Upper lobe of right lung (tissue), 1 donor: ENCODE measurements around the gene CLEC3B. TPM values are rescaled to one million over a fixed set of nuclear protein-coding genes. Genes with fewer than 3 reads are reported as not detected.

ENCODE experiments used
- ATAC-seq: fragments of 200-7000 bp; cut with Tn5 transposase; one replicate; pipeline ENCODE4 v1.9.1; 2020; ENCODE audit warnings: mild to moderate bottlenecking, moderate library complexity
- DNase-seq: peaks from one replicate; pipeline ENCODE4 v3.0.0-alpha.2; 2020
- H3K27ac ChIP-seq: fragments of 200-600 bp; one replicate; pipeline ENCODE4 v1.8.0; 2022
- H3K27me3 ChIP-seq: fragments of 200-600 bp; one replicate; pipeline ENCODE4 v1.8.0; 2022; ENCODE audit warnings: mild to moderate bottlenecking
- H3K36me3 ChIP-seq: fragments of 200-600 bp; one replicate; pipeline ENCODE4 v1.8.0; 2022
- H3K4me1 ChIP-seq: fragments of 200-600 bp; one replicate; pipeline ENCODE4 v1.8.0; 2022
- H3K4me3 ChIP-seq: fragments of 200-600 bp; one replicate; pipeline ENCODE4 v1.8.0; 2022; ENCODE audit warnings: mild to moderate bottlenecking
- H3K9me3 ChIP-seq: fragments of 200-600 bp; one replicate; pipeline ENCODE4 v1.8.0; 2022
- CTCF ChIP-seq: fragments of 200-600 bp; IDR thresholded peaks from one replicate; pipeline ENCODE4 v1.8.0; 2022; ENCODE audit warnings: antibody characterized with exemption
- intact Hi-C: fragments of 100-400 bp; cut with DNase I; formaldehyde crosslinking; loops from one replicate; pipeline ENCODE4 v1.11.0; 2022
- total RNA-seq: library from RNA; stranded (reverse); fragmentation: NEBNext Ultra II Directional; extraction: Animal tissue kit (Norgen Biotek cat#: 25700); gene quantifications from one replicate; pipeline ENCODE4 v1.2.1, GENCODE V29; 2021
- donor health status: DM: no; HTN: yes; CAD: no; lungs with severe emphysema.

The CLEC3B gene
- total RNA-seq, 1 donor from 2014 or later: 265 TPM

- peaks cover 20% of the 10 kb centered on the region for H3K4me1 ChIP-seq
- no peak for TF ChIP-seq CTCF
- H3K4me3 ChIP-seq: no peak overlapping the region
- ATAC-seq (peak; percentile 41), DNase-seq (no peak)
- no peaks in the 10 kb centered on the region for H3K36me3 ChIP-seq
- intact Hi-C loops: no loop called here
- no peaks in the 10 kb centered on the region for H3K9me3 ChIP-seq
- peak overlapping the region; percentile 12 for H3K27ac ChIP-seq
- no peaks in the 10 kb centered on the region for H3K27me3 ChIP-seq
Observed at GRCh38 chr3:45055032-45055410, 28.9 kb downstream of the CLEC3B start.

DNA sequence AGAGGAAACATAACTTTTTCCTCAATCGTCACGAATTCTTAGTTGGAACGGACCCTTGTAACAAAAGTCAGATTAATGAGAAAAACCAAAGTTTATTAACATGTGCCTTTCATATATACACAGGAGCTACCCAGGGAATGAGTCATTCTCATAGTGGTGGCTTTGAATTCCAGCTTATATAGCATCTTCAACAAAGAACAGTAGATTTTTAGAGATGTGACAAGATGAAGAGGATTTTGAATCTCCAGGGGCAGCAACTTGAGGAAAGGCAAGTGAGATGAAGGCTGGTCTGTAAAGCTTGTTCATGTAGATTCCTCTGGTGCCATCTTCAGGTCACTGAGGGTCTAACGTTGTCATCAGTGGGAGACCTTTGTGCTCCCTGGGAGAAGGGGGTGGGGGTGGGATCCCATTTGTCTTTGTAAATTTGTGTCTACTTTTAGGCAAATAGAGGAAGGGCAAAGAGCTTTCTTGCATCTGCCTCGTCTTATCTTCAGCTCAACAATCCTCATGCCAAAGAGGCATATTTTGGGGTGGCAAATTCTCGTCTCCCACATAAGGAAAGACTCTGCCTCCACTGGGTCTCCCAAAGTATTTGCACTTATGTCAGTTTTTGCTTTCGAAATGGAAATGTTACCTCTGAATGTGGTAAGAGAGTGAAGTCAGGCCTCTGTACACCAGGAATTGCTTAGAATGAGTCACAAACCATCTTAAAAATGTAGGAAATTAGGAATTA is 29.5 kb downstream of the CLEC3B start:
- no peaks in the 10 kb centered on the region for H3K9me3 ChIP-seq
- no peaks in the 10 kb centered on the region for H3K27me3 ChIP-seq
- no peak overlapping the region for H3K4me3 ChIP-seq
- no peaks in the 10 kb centered on the region for H3K36me3 ChIP-seq
- H3K4me1 ChIP-seq: peaks cover 20% of the 10 kb centered on the region
- DNase-seq (no peak), ATAC-seq (peak; percentile 65)
- TF ChIP-seq CTCF: no peak
- peak overlapping the region; percentile 12 for H3K27ac ChIP-seq
- intact Hi-C loops: no loop called here

DNA sequence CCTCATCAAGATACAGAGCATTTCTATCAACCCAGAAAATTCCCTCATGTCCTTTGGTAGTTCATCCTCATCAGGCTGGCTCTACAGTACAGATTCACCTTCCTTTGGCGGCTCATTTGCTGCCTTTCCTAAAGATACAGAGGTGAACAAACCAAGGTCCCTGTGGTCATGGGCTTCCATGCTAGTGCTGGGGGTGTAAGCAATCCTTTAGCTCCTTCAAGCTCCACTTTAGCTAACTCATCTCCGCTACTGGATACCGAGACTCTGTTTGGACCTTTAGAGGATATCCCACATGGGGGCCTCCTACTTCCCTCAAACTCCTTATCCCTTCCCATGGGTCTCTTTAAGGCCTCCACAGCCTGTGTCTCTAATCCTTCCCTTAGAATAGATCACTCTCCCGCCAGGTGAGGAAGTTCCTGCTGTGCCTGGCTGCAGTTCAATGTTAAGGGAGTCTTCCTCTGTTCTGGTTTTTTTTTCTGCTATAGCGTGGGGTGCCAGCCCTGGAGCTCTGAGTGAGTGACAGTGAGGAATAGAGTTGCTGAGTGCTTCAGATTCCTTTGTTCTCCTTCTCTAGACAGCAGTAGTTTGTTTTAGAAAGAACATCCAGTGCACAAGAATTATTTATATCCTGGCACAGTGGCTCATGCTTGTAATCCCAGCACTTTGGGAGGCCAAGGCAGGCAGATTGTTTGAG is 30.7 kb downstream of the CLEC3B start:
- peak overlapping the region; percentile 36 for H3K27ac ChIP-seq
- ATAC-seq: peak; percentile 25
- no peaks in the 10 kb centered on the region for H3K36me3 ChIP-seq

DNA sequence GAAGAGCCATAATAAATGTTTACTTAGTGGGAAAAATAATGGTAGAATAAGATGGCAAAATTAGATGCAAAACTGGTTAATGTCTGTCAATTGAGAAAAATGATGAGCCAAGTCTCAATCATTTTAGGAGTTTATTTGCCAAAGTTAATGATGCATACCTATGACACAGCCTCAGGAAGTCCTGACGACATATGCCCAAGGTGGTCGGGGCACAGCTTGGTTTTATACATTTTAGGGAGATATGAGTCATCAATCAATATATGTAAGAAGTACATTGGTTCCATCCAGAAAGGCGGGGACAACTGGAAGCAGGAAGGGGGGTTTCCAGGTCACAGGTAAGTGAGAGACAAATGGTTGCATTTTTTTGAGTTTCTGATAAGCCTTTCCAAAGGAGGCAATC is 31.5 kb downstream of the CLEC3B start:
- Histone ChIP-seq H3K36me3 (no peaks in the 10 kb centered on the region), H3K27me3 (no peaks in the 10 kb centered on the region), H3K4me1 (peaks cover 20% of the 10 kb centered on the region), H3K27ac (peak overlapping the region; percentile 36), H3K4me3 (no peak overlapping the region), H3K9me3 (no peaks in the 10 kb centered on the region)
- intact Hi-C loops: no loop called here
- TF ChIP-seq CTCF: no peak
- DNase-seq: no peak
- ATAC-seq: no peak

More for the DNA sequence above, 30.7 kb downstream of the CLEC3B start:
- no peak for DNase-seq
- peaks cover 20% of the 10 kb centered on the region for H3K4me1 ChIP-seq
- no peaks in the 10 kb centered on the region for H3K9me3 ChIP-seq
- no peak overlapping the region for H3K4me3 ChIP-seq
- no peak for TF ChIP-seq CTCF
- intact Hi-C loops: no loop called here
- H3K27me3 ChIP-seq: no peaks in the 10 kb centered on the region

DNA sequence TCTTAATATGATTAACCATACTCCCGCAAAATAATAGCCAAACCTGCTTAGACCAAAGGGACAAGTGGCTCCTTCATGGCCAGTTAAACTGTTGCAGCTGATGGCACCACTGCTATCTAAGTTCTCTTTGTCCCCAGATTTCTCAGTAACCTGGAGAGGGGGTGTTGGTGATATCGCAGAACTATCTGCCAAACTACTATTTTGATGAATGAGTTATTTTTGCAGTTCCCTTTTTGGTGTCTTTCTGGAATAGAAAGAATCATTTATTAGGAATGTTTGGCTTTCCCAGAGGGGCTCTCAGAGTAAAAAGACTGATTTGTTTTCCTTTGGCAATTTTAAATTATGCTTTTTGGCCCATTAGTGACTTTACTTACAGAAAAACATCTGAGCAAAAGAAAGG is 33.0 kb downstream of the CLEC3B start:
- Histone ChIP-seq H3K27ac (no peak overlapping the region), H3K36me3 (no peaks in the 10 kb centered on the region), H3K4me3 (no peak overlapping the region), H3K9me3 (no peaks in the 10 kb centered on the region), H3K27me3 (no peaks in the 10 kb centered on the region), H3K4me1 (peaks cover 20% of the 10 kb centered on the region)
- ATAC-seq: no peak
- intact Hi-C loops: no loop called here
- no peak for DNase-seq
- TF ChIP-seq CTCF: no peak
